ENCODE data around the gene UBE2QL1. TPM values are rescaled to one million over a fixed set of nuclear protein-coding genes. Genes with fewer than 3 reads are reported as not detected.
A peak's percentile ranks its signal among the peaks of the same experiment; 100 is the strongest.

UBE2QL1 gene
- total and polyA plus RNA-seq, 8 donors, result 0.58 to 6.1 (median 0.95) TPM; not detected in 1

GRCh38 chr5:6491919-6492290 is 43.2 kb downstream of the UBE2QL1 start:
- H3K4me3 ChIP-seq, result no peak overlapping the region
- WGBS, 5 donors, result 86 to 96% (median 88%) methylated on average over 11 to 13 of the region's 13 CpGs
- H3K9me3 ChIP-seq, result no peaks in the 10 kb centered on the region
- H3K4me1 ChIP-seq, result peaks cover 4 to 26% (median 8%) of the 10 kb centered on the region in 4 donors
- H3K27ac ChIP-seq, result no peak overlapping the region
- DNase-seq, result no peak
- peaks cover 0 to 4% (median 0%) of the 10 kb centered on the region in 3 donors for H3K27me3 ChIP-seq
- H3K36me3 ChIP-seq, result peaks cover 0 to 12% (median 4%) of the 10 kb centered on the region in 4 donors
- intact Hi-C loops (cut with DNase I; ENCODE audit: low total_unique reads), result no loop called here
- TF ChIP-seq EP300 (IDR thresholded peaks at IDR 0.05) (no peak), POLR2AphosphoS5 (IDR thresholded peaks at IDR 0.05) (no peak), POLR2A (IDR thresholded peaks at IDR 0.05) (no peak), CTCF (IDR thresholded peaks at IDR 0.05) (no peak)

GRCh38 chr5:6492934-6493333 is 44.3 kb downstream of the UBE2QL1 start:
- WGBS, 5 donors, result 79 to 93% (median 86%) methylated on average over 4 of the region's 4 CpGs
- intact Hi-C loops (cut with DNase I; ENCODE audit: low total_unique reads), result no loop called here
- H3K4me3 ChIP-seq, result no peak overlapping the region
- H3K9me3 ChIP-seq, result no peaks in the 10 kb centered on the region
- H3K27me3 ChIP-seq, result peaks cover 0 to 4% (median 0%) of the 10 kb centered on the region in 3 donors
- DNase-seq, result no peak
- no peak overlapping the region for H3K27ac ChIP-seq
- no peak for TF ChIP-seq POLR2A (IDR thresholded peaks at IDR 0.05)
- TF ChIP-seq EP300 (IDR thresholded peaks at IDR 0.05), result no peak
- no peak for TF ChIP-seq CTCF (IDR thresholded peaks at IDR 0.05)
- TF ChIP-seq POLR2AphosphoS5 (IDR thresholded peaks at IDR 0.05), result no peak
- H3K4me1 ChIP-seq, result peaks cover 4 to 26% (median 12%) of the 10 kb centered on the region in 4 donors
- peaks cover 0 to 12% (median 4%) of the 10 kb centered on the region in 4 donors for H3K36me3 ChIP-seq

GRCh38 chr5:6493681-6494454 is 45.2 kb downstream of the UBE2QL1 start:
- H3K27ac ChIP-seq, result peak overlapping the region in 2 of 5 donors; percentile 12 to 36
- no peak for DNase-seq
- H3K4me1 ChIP-seq, result peaks cover 4 to 26% (median 12%) of the 10 kb centered on the region in 4 donors
- H3K27me3 ChIP-seq, result peaks cover 0 to 4% (median 0%) of the 10 kb centered on the region in 3 donors
- H3K4me3 ChIP-seq, result no peak overlapping the region
- peaks cover 0 to 12% (median 4%) of the 10 kb centered on the region in 4 donors for H3K36me3 ChIP-seq
- no peaks in the 10 kb centered on the region for H3K9me3 ChIP-seq
- intact Hi-C loops (cut with DNase I; ENCODE audit: low total_unique reads), result no loop called here
- WGBS, 5 donors, result 90 to 94% (median 93%) methylated on average over 9 of the region's 9 CpGs
- TF ChIP-seq POLR2A (IDR thresholded peaks at IDR 0.05) (no peak), CTCF (IDR thresholded peaks at IDR 0.05) (no peak), POLR2AphosphoS5 (IDR thresholded peaks at IDR 0.05) (no peak), EP300 (IDR thresholded peaks at IDR 0.05) (no peak)

GRCh38 chr5:6494939-6495338 is 46.3 kb downstream of the UBE2QL1 start:
- WGBS, 5 donors, result 34 to 58% (median 55%) methylated on average over 5 of the region's 5 CpGs

More at GRCh38 chr5:6494939-6495338, 46.3 kb downstream of the UBE2QL1 start:
- intact Hi-C loops (cut with DNase I; ENCODE audit: low total_unique reads), result no loop called here
- DNase-seq, result peak; percentile 48 to 60
- TF ChIP-seq EP300 (IDR thresholded peaks at IDR 0.05) (no peak), CTCF (IDR thresholded peaks at IDR 0.05) (no peak), POLR2A (IDR thresholded peaks at IDR 0.05) (no peak), POLR2AphosphoS5 (IDR thresholded peaks at IDR 0.05) (no peak)
- Histone ChIP-seq H3K4me1 (peaks cover 4 to 26% (median 12%) of the 10 kb centered on the region in 4 donors), H3K27me3 (peaks cover 0 to 4% (median 0%) of the 10 kb centered on the region in 3 donors), H3K9me3 (no peaks in the 10 kb centered on the region), H3K4me3 (no peak overlapping the region), H3K27ac (peak overlapping the region; percentile 36 to 61 (median 48)), H3K36me3 (peaks cover 0 to 12% (median 4%) of the 10 kb centered on the region in 4 donors)
